ENCODE measurements around the gene GDF10. TPM values are rescaled to one million over a fixed set of nuclear protein-coding genes. Genes with fewer than 3 reads are reported as not detected.

The GDF10 gene
- total and polyA plus RNA-seq, 2 donors (not counting 1 experiment from before 2014, with no cell fraction given), result not detected

DNA sequence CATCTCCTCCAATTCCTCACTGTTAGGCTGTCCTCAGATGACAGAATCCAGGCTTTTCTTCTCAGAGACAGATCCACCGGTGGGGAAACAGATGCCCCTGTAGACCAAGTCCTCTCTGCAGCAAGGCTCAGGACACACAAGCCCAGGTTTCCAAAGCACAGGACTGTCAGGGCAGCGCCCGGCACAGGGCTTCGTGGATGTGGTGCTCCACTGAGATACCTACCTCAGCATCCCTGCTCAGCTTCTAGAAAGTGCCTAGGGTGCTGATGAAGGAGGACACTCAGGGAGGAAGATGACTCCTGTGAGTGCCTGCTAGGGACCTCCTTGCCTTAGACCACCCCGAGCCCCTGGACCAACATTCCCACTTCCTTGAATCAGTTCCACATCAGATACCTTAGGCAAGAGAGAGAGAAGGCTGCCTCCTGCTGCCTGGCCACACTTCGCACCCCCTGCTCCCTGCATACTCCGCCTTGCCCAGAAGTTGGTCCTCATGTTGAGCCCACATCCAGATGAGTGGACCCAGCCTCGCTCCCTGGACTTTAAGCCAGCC lies 39.3 kb downstream of the GDF10 start:
- H3K9me3 ChIP-seq (ENCODE audit: control extremely low read depth in 1 of 3, control insufficient read depth in 2 of 3, insufficient read depth in 1 of 3, low read length in 2 of 3), result no peaks in the 10 kb centered on the region
- Mint-ChIP-seq H3K27me3 (peaks cover 41% of the 10 kb centered on the region), H3K27ac (no peak overlapping the region), H3K4me3 (no peak overlapping the region), H3K9me3 (ENCODE audit: insufficient read depth) (no peaks in the 10 kb centered on the region), H3K4me1 (peaks cover 7% of the 10 kb centered on the region)
- no peak overlapping the region for H3K9ac ChIP-seq (ENCODE audit: low read length)
- DNase-seq (no peak), ATAC-seq (ENCODE audit: low read depth) (no peak)
- WGBS (ENCODE audit: insufficient coverage), result 97% methylated on average over 7 of the region's 8 CpGs
- peaks cover 0 to 3% (median 0%) of the 10 kb centered on the region in 4 experiments for H3K27me3 ChIP-seq (replicated peaks in 1 of 4; ENCODE audit: control extremely low read depth in 1 of 4, control insufficient read depth in 3 of 4, insufficient read depth in 4 of 4, low read length in 3 of 4)
- H3K4me3 ChIP-seq (ENCODE audit: control extremely low read depth in 1 of 5, extremely low read depth in 1 of 5, insufficient read depth in 1 of 5, low read depth in 2 of 5, low read length in 4 of 5), result no peak overlapping the region
- H3K36me3 ChIP-seq (replicated peaks in 1 of 2; ENCODE audit: control extremely low read depth in 1 of 2, control insufficient read depth in 1 of 2, extremely low read depth in 1 of 2, insufficient read depth in 2 of 2, low read length in 1 of 2), result no peaks in the 10 kb centered on the region
- TF ChIP-seq CTCF (IDR thresholded peaks at IDR 0.05), result no peak
- TF ChIP-seq EZH2 (IDR thresholded peaks at IDR 0.05; ENCODE audit: borderline replicate concordance, insufficient read depth, low read depth, low read length, poor library complexity, severe bottlenecking), result no peak
- ChIA-PET POLR2A (no interaction called here), CTCF (interaction anchor here (0.6 to 1.9 kb wide), 3 partner anchors 14 to 315 kb away, joined by 3 to 16 read pairs (median 3); no protein-coding TSS in a partner anchor)
- H3K27ac ChIP-seq (ENCODE audit: low read length in 2 of 2), result no peak overlapping the region
- H4K20me1 ChIP-seq (ENCODE audit: control insufficient read depth, insufficient read depth, low read length, poor library complexity, severe bottlenecking), result no peaks in the 10 kb centered on the region
- no peak overlapping the region for H3K4me2 ChIP-seq (replicated peaks; ENCODE audit: low read depth, low read length, poor library complexity, severe bottlenecking)
- intact Hi-C loops (cut with micrococcal nuclease), result no loop called here
- H3K79me2 ChIP-seq (ENCODE audit: control insufficient read depth, insufficient read depth, low read length), result no peaks in the 10 kb centered on the region
- H2AFZ ChIP-seq (ENCODE audit: insufficient read depth, low read depth, low read length, poor library complexity, severe bottlenecking), result no peak overlapping the region
- H3K4me1 ChIP-seq (ENCODE audit: control insufficient read depth in 2 of 2, insufficient read depth in 2 of 2, low read length in 2 of 2), result peaks cover 5 to 6% of the 10 kb centered on the region in 2 donors

GRCh38 chr10:47339759-47340607 lies 40.0 kb downstream of the GDF10 start:
- Mint-ChIP-seq H3K4me1 (peaks cover 7% of the 10 kb centered on the region), H3K4me3 (no peak overlapping the region), H3K9me3 (ENCODE audit: insufficient read depth) (no peaks in the 10 kb centered on the region), H3K27ac (no peak overlapping the region), H3K27me3 (peaks cover 41% of the 10 kb centered on the region)
- Histone ChIP-seq H2AFZ (ENCODE audit: insufficient read depth, low read depth, low read length, poor library complexity, severe bottlenecking) (peak overlapping the region; percentile 16), H4K20me1 (ENCODE audit: control insufficient read depth, insufficient read depth, low read length, poor library complexity, severe bottlenecking) (no peaks in the 10 kb centered on the region), H3K9me3 (ENCODE audit: control extremely low read depth in 1 of 3, control insufficient read depth in 2 of 3, insufficient read depth in 1 of 3, low read length in 2 of 3) (no peaks in the 10 kb centered on the region), H3K4me3 (ENCODE audit: control extremely low read depth in 1 of 5, extremely low read depth in 1 of 5, insufficient read depth in 1 of 5, low read depth in 2 of 5, low read length in 4 of 5) (no peak overlapping the region), H3K4me2 (replicated peaks; ENCODE audit: low read depth, low read length, poor library complexity, severe bottlenecking) (no peak overlapping the region), H3K79me2 (ENCODE audit: control insufficient read depth, insufficient read depth, low read length) (no peaks in the 10 kb centered on the region), H3K9ac (ENCODE audit: low read length) (no peak overlapping the region), H3K36me3 (replicated peaks in 1 of 2; ENCODE audit: control extremely low read depth in 1 of 2, control insufficient read depth in 1 of 2, extremely low read depth in 1 of 2, insufficient read depth in 2 of 2, low read length in 1 of 2) (no peaks in the 10 kb centered on the region), H3K27ac (ENCODE audit: low read length in 2 of 2) (no peak overlapping the region), H3K27me3 (replicated peaks in 1 of 4; ENCODE audit: control extremely low read depth in 1 of 4, control insufficient read depth in 3 of 4, insufficient read depth in 4 of 4, low read length in 3 of 4) (peaks cover 0 to 3% (median 0%) of the 10 kb centered on the region in 4 experiments), H3K4me1 (ENCODE audit: control insufficient read depth in 2 of 2, insufficient read depth in 2 of 2, low read length in 2 of 2) (peaks cover 5 to 6% of the 10 kb centered on the region in 2 donors)
- ChIA-PET POLR2A (no interaction called here), CTCF (interaction anchor here (0.6 to 1.9 kb wide), 5 partner anchors 13 to 315 kb away, joined by 3 to 16 read pairs (median 5); no protein-coding TSS in a partner anchor)
- ATAC-seq (ENCODE audit: low read depth) (no peak), DNase-seq (no peak)
- no peak for TF ChIP-seq CTCF (IDR thresholded peaks at IDR 0.05)
- no peak for TF ChIP-seq EZH2 (IDR thresholded peaks at IDR 0.05; ENCODE audit: borderline replicate concordance, insufficient read depth, low read depth, low read length, poor library complexity, severe bottlenecking)
- intact Hi-C loops (cut with micrococcal nuclease), result no loop called here
- 50% methylated on average over 13 of the region's 15 CpGs for WGBS (ENCODE audit: insufficient coverage)
